Breast epithelium (tissue), 3 donors: ENCODE measurements around the gene CRIP3.

ENCODE experiments used
- CTCF ChIP-seq, 3 donors: fragments of 450-650 bp; IDR thresholded peaks; one replicate each; pipeline ENCODE4 v1.5.1; 2016 to 2017; ENCODE audit warnings: antibody characterized with exemption in 3 of 3, mild to moderate bottlenecking in 3 of 3, moderate library complexity in 3 of 3
- POLR2A ChIP-seq: fragments of 450-650 bp; IDR thresholded peaks from one replicate; pipeline ENCODE4 v1.6.1; 2016; ENCODE audit warnings: antibody characterized with exemption, mild to moderate bottlenecking, moderate library complexity
- POLR2AphosphoS5 ChIP-seq, 3 donors: sonication (generic); formaldehyde crosslinking; IDR thresholded peaks; one replicate each; pipeline ENCODE4 v1.6.1; 2017; ENCODE audit warnings: antibody characterized with exemption in 3 of 3

GRCh38 chr6:43308101-43308989 is at the start of gene CRIP3:
- peak in 2 of 3 donors; percentile 20 to 48 for TF ChIP-seq CTCF (IDR thresholded peaks at IDR 0.05)
- no peak for TF ChIP-seq POLR2AphosphoS5 (IDR thresholded peaks at IDR 0.05)
- no peak for TF ChIP-seq POLR2A
